NCI-H187 treated with DMSO at 0.1 percent for 48 hours (cell line): ENCODE results near the gene CCDC187.
"Not testable (repeated sequence)": the region's sequence is repeated elsewhere in the genome, so short reads cannot be mapped to it uniquely, and the experiment has no call there.

Experiments
- DNase-seq: peaks from one replicate; lab custom pipeline; 2025; lab: John Stamatoyannopoulos, UW

CCDC187 gene

GRCh38 chr9:136239135-136239982, 64.5 kb downstream of the CCDC187 start:
- no peak for DNase-seq

- DNase-seq, result no peak
These were observed 65.6 kb downstream of the CCDC187 start for GRCh38 chr9:136238342-136238732.

GRCh38 chr9:136237486-136238341, 66.2 kb downstream of the CCDC187 start:
- no peak for DNase-seq

- DNase-seq, result not testable (repeated sequence)
These were observed 67.2 kb downstream of the CCDC187 start for GRCh38 chr9:136236471-136237410.

- no peak for DNase-seq
These were observed 68.0 kb downstream of the CCDC187 start for GRCh38 chr9:136235709-136236455.

- DNase-seq, result no peak
These were observed 68.7 kb downstream of the CCDC187 start for GRCh38 chr9:136235171-136235570.

GRCh38 chr9:136234597-136234996, 69.3 kb downstream of the CCDC187 start:
- DNase-seq, result no peak

- no peak for DNase-seq
These were observed 70.0 kb downstream of the CCDC187 start for GRCh38 chr9:136233868-136234267.

GRCh38 chr9:136233411-136233810, 70.5 kb downstream of the CCDC187 start:
- no peak for DNase-seq

GRCh38 chr9:136232969-136233368, 70.9 kb downstream of the CCDC187 start:
- no peak for DNase-seq

GRCh38 chr9:136231478-136232297, 72.2 kb downstream of the CCDC187 start:
- no peak for DNase-seq

- DNase-seq, result no peak
These were observed 73.1 kb downstream of the CCDC187 start for GRCh38 chr9:136230773-136231172.

- DNase-seq, result no peak
These were observed 73.5 kb downstream of the CCDC187 start for GRCh38 chr9:136230365-136230764.

GRCh38 chr9:136229096-136230065, 74.5 kb downstream of the CCDC187 start:
- DNase-seq, result no peak

- no peak for DNase-seq
These were observed 75.6 kb downstream of the CCDC187 start for GRCh38 chr9:136228107-136228875.

GRCh38 chr9:136226680-136227407, 77.0 kb downstream of the CCDC187 start:
- no peak for DNase-seq
